SK-N-SH treated with all-trans-retinoic acid at 6 μM for 48 hours (cell line): ENCODE measurements around the gene PIP5K1C.

Source experiments
- ATAC-seq: fragments of 200-7000 bp; cut with Tn5 transposase; 3 replicates; pipeline ENCODE4 v1.9.1; 2020; ENCODE audit warnings: mild to moderate bottlenecking, moderate library complexity
- ARNTL ChIP-seq: fragments of 450-650 bp; formaldehyde crosslinking; IDR thresholded peaks from 2 replicates; pipeline ENCODE4 v1.5.0; 2020; ENCODE audit warnings: low read depth, mild to moderate bottlenecking, moderate library complexity, borderline replicate concordance
- BACH2 ChIP-seq: fragments of 250-450 bp; sonication (Bioruptor Pico); IDR thresholded peaks from 2 replicates; pipeline ENCODE4 v1.9.0; 2021; ENCODE audit warnings: mild to moderate bottlenecking, borderline replicate concordance
- ESRRG ChIP-seq: fragments of 250-450 bp; sonication (Bioruptor Pico); IDR thresholded peaks from 2 replicates; pipeline ENCODE4 v1.6.1; 2021; ENCODE audit warnings: mild to moderate bottlenecking
- GLIS3 ChIP-seq: fragments of 250-450 bp; sonication (Bioruptor Pico); IDR thresholded peaks from 2 replicates; pipeline ENCODE4 v1.5.0; 2020; ENCODE audit warnings: mild to moderate bottlenecking, moderate library complexity
- ISL1 ChIP-seq: fragments of 250-450 bp; sonication (Bioruptor Pico); IDR thresholded peaks from 2 replicates; pipeline ENCODE4 v2.1.2; 2022; ENCODE audit warnings: mild to moderate bottlenecking, moderate library complexity
- OSR1 ChIP-seq: fragments of 250-450 bp; sonication (Bioruptor Pico); IDR thresholded peaks from 2 replicates; pipeline ENCODE4 v1.8.0; 2022; ENCODE audit warnings: moderate library complexity, mild to moderate bottlenecking, inconsistent platforms
- PATZ1 ChIP-seq: fragments of 250-450 bp; sonication (Bioruptor Pico); IDR thresholded peaks from 2 replicates; pipeline ENCODE4 v1.8.0; 2020; ENCODE audit warnings: mild to moderate bottlenecking, moderate library complexity, borderline replicate concordance
- POU6F1 ChIP-seq: fragments of 250-450 bp; sonication (Bioruptor Pico); IDR thresholded peaks from 2 replicates; pipeline ENCODE4 v1.8.0; 2021; ENCODE audit warnings: low read depth, mild to moderate bottlenecking, moderate library complexity, borderline replicate concordance
- TOX ChIP-seq: fragments of 250-450 bp; sonication (Bioruptor Pico); IDR thresholded peaks from 2 replicates; pipeline ENCODE4 v1.8.0; 2021; ENCODE audit warnings: mild to moderate bottlenecking, moderate library complexity, borderline replicate concordance
- ZC3H10 ChIP-seq: fragments of 250-450 bp; sonication (Bioruptor Pico); IDR thresholded peaks from 2 replicates; pipeline ENCODE4 v1.5.1; 2021; ENCODE audit warnings: mild to moderate bottlenecking, moderate library complexity
- ZFP3 ChIP-seq: fragments of 250-450 bp; sonication (Bioruptor Pico); IDR thresholded peaks from 2 replicates; pipeline ENCODE4 v1.5.0; 2020; ENCODE audit warnings: mild to moderate bottlenecking, moderate library complexity
- ZNF565 ChIP-seq: fragments of 450-650 bp; formaldehyde crosslinking; conservative IDR thresholded peaks from 2 replicates; pipeline ENCODE4 v1.5.0; 2020; ENCODE audit warnings: low read depth, mild to moderate bottlenecking, moderate library complexity
- ZNF70 ChIP-seq: fragments of 450-650 bp; formaldehyde crosslinking; IDR thresholded peaks from 2 replicates; pipeline ENCODE4 v1.5.0; 2020; ENCODE audit warnings: mild to moderate bottlenecking, moderate library complexity
- ZNF8 ChIP-seq: fragments of 450-650 bp; formaldehyde crosslinking; IDR thresholded peaks from 2 replicates; pipeline ENCODE4 v1.5.0; 2020; ENCODE audit warnings: mild to moderate bottlenecking, moderate library complexity
- TF ChIP-seq, protein P1 (sequence below): fragments of 250-450 bp; sonication (Bioruptor Pico); IDR thresholded peaks from 2 replicates; pipeline ENCODE4 v1.5.0; 2020; ENCODE audit warnings: mild to moderate bottlenecking, moderate library complexity
- TF ChIP-seq, protein P2 (sequence below): fragments of 250-450 bp; sonication (Bioruptor Pico); IDR thresholded peaks from 2 replicates; pipeline ENCODE4 v1.5.1; 2021; ENCODE audit warnings: mild to moderate bottlenecking, moderate library complexity

The PIP5K1C gene

DNA sequence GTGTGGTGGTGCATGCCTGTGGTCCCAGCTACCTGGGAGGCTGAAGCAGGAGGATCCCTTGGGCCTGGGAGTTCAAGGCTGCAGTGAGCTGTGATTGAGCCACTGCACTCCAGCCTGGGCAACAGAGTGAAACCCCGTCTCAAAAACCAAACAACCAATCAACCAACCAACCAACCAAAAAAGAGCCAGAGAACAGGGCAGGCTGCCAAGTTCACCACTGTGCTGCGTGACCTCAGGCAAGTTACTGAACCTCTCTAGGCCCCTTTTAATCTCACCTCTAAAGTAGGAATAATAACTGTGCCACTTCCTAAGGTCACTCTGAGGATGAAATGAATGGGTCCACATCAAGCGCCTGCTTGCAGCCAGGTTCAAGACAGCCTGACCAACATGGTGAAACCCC lies 24.9 kb upstream of the PIP5K1C start:
- TF ChIP-seq BACH2 (CRISPR knock-in tag) (no peak), ARNTL (CRISPR knock-in tag) (no peak), OSR1 (CRISPR knock-in tag) (no peak), GLIS3 (CRISPR knock-in tag) (no peak), ZNF565 (CRISPR knock-in tag) (no peak)
- TF ChIP-seq, protein P1, sequence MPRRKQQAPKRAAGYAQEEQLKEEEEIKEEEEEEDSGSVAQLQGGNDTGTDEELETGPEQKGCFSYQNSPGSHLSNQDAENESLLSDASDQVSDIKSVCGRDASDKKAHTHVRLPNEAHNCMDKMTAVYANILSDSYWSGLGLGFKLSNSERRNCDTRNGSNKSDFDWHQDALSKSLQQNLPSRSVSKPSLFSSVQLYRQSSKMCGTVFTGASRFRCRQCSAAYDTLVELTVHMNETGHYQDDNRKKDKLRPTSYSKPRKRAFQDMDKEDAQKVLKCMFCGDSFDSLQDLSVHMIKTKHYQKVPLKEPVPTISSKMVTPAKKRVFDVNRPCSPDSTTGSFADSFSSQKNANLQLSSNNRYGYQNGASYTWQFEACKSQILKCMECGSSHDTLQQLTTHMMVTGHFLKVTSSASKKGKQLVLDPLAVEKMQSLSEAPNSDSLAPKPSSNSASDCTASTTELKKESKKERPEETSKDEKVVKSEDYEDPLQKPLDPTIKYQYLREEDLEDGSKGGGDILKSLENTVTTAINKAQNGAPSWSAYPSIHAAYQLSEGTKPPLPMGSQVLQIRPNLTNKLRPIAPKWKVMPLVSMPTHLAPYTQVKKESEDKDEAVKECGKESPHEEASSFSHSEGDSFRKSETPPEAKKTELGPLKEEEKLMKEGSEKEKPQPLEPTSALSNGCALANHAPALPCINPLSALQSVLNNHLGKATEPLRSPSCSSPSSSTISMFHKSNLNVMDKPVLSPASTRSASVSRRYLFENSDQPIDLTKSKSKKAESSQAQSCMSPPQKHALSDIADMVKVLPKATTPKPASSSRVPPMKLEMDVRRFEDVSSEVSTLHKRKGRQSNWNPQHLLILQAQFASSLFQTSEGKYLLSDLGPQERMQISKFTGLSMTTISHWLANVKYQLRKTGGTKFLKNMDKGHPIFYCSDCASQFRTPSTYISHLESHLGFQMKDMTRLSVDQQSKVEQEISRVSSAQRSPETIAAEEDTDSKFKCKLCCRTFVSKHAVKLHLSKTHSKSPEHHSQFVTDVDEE (CRISPR knock-in tag), result no peak
- no peak for ATAC-seq

GRCh38 chr19:3723883-3724282 lies 23.6 kb upstream of the PIP5K1C start:
- TF ChIP-seq, protein P1 (CRISPR knock-in tag), result no peak
- no peak for ATAC-seq

DNA sequence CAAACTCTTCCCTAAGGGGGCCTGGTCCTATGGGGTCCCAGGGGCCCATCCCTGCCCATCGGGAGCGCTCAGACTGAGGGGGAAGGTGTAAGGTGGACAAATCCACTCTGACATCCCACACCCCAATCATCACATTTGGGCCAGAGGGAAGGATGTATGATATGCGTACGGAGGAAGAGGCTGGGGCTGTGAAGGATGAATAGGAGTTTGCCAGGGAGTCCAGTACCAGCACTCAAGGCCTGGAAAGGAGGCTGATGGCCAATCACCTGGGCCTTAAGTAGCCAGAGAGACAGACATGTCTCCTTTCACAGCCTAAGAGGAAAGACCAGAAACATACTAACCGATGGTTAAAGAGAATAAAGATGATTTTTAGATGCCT lies 22.8 kb upstream of the PIP5K1C start:
- TF ChIP-seq ZFP3 (CRISPR knock-in tag) (peak; percentile 99), OSR1 (CRISPR knock-in tag) (no peak)
- no peak for ATAC-seq

- no peak for ATAC-seq
- no peak for TF ChIP-seq ZNF70 (CRISPR knock-in tag)
- no peak for TF ChIP-seq POU6F1
- TF ChIP-seq ESRRG, result no peak
- TF ChIP-seq ARNTL (CRISPR knock-in tag), result no peak
- TF ChIP-seq, protein P2, sequence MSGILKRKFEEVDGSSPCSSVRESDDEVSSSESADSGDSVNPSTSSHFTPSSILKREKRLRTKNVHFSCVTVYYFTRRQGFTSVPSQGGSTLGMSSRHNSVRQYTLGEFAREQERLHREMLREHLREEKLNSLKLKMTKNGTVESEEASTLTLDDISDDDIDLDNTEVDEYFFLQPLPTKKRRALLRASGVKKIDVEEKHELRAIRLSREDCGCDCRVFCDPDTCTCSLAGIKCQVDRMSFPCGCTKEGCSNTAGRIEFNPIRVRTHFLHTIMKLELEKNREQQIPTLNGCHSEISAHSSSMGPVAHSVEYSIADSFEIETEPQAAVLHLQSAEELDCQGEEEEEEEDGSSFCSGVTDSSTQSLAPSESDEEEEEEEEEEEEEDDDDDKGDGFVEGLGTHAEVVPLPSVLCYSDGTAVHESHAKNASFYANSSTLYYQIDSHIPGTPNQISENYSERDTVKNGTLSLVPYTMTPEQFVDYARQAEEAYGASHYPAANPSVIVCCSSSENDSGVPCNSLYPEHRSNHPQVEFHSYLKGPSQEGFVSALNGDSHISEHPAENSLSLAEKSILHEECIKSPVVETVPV (CRISPR knock-in tag), result no peak
- no peak for TF ChIP-seq ISL1 (CRISPR knock-in tag)
- TF ChIP-seq ZC3H10 (CRISPR knock-in tag), result no peak
- TF ChIP-seq TOX (CRISPR knock-in tag), result no peak
- no peak for TF ChIP-seq ZNF8 (CRISPR knock-in tag)
- TF ChIP-seq, protein P1 (CRISPR knock-in tag), result no peak
- TF ChIP-seq ZFP3 (CRISPR knock-in tag), result no peak
- no peak for TF ChIP-seq PATZ1 (CRISPR knock-in tag)
- TF ChIP-seq BACH2 (CRISPR knock-in tag), result no peak
Observed at GRCh38 chr19:3722443-3723109, 22.3 kb upstream of the PIP5K1C start.
